HepG2 (cell line): ENCODE data around the gene STK25. TPM values are rescaled to one million over a fixed set of nuclear protein-coding genes. Genes with fewer than 3 reads are reported as not detected.

Experiments
- CCAR2 ChIP-seq: fragments of 200-400 bp; formaldehyde crosslinking; optimal IDR thresholded peaks from 2 replicates; pipeline ENCODE3; 2018; ENCODE audit warnings: low read depth, mild to moderate bottlenecking, low read length, moderate library complexity
- IKZF5 ChIP-seq: IDR thresholded peaks from 2 replicates; pipeline ENCODE4 v1.6.1; 2018; ENCODE audit warnings: missing genetic modification reagents, mild to moderate bottlenecking, missing compliant biosample characterization
- MAF1 ChIP-seq: sonication (generic); formaldehyde crosslinking; IDR thresholded peaks from 2 replicates; pipeline ENCODE4 v1.5.0; 2020; ENCODE audit warnings: missing genetic modification reagents, borderline replicate concordance
- MAFG ChIP-seq: sonication (generic); formaldehyde crosslinking; IDR thresholded peaks from 2 replicates; pipeline ENCODE4 v1.5.1; 2020; ENCODE audit warnings: mild to moderate bottlenecking, missing genetic modification reagents
- MTA3 ChIP-seq: sonication (generic); formaldehyde crosslinking; IDR thresholded peaks from 2 replicates; pipeline ENCODE4 v1.4.0; 2020; ENCODE audit warnings: missing genetic modification reagents
- PCBP1 ChIP-seq: fragments of 200-400 bp; formaldehyde crosslinking; IDR thresholded peaks from 2 replicates; pipeline ENCODE4 v1.6.1; 2017; ENCODE audit warnings: mild to moderate bottlenecking, low read depth, low read length, borderline replicate concordance
- SSRP1 ChIP-seq: IDR thresholded peaks from 2 replicates; pipeline ENCODE4 v1.6.1; 2016; ENCODE audit warnings: control low read depth
- THRA ChIP-seq: sonication (generic); formaldehyde crosslinking; IDR thresholded peaks from 2 replicates; pipeline ENCODE4 v1.4.0; 2020; ENCODE audit warnings: missing genetic modification reagents, borderline replicate concordance
- ZBTB40 ChIP-seq, 2 experiments: fragments of 450-650 bp in 1 of 2; sonication (generic) in 1 of 2; formaldehyde crosslinking in 1 of 2; IDR thresholded peaks; 2 replicates each; pipeline versions ENCODE4 v1.6.1 to v1.8.0; 2016 to 2022; ENCODE audit warnings: antibody characterized with exemption in 1 of 2, mild to moderate bottlenecking in 1 of 2, missing genetic modification reagents in 1 of 2
- ZNF292 ChIP-seq: sonication (generic); formaldehyde crosslinking; IDR thresholded peaks from 2 replicates; pipeline ENCODE4 v1.8.1; 2022; ENCODE audit warnings: mild to moderate bottlenecking, low read depth, missing genetic modification reagents, borderline replicate concordance
- ZNF343 ChIP-seq: sonication (generic); formaldehyde crosslinking; IDR thresholded peaks from 2 replicates; pipeline ENCODE4 v1.4.0; 2020; ENCODE audit warnings: mild to moderate bottlenecking, missing genetic modification reagents
- ZNF549 ChIP-seq: sonication (generic); formaldehyde crosslinking; IDR thresholded peaks from 2 replicates; pipeline ENCODE4 v1.5.0; 2020; ENCODE audit warnings: missing genetic modification reagents
- ZNF704 ChIP-seq: sonication (generic); formaldehyde crosslinking; IDR thresholded peaks from 2 replicates; pipeline ENCODE4 v1.8.1; 2023; ENCODE audit warnings: mild to moderate bottlenecking, inconsistent platforms, moderate library complexity, missing genetic modification reagents, borderline replicate concordance
- ZNF775 ChIP-seq: sonication (generic); formaldehyde crosslinking; IDR thresholded peaks from 2 replicates; pipeline ENCODE4 v1.4.0; 2020; ENCODE audit warnings: missing genetic modification reagents, mild to moderate bottlenecking, moderate library complexity, borderline replicate concordance
- polyA plus RNA-seq, 8 experiments: library from polyadenylated mRNA; depleted of rRNA in 3 of 8; stranded (reverse) in 7 of 8; unstranded in 1 of 8; fragments of >200 nt; fragmentation: Illumina TruSeq in 4 of 8; extraction: Trizol in 4 of 8; gene quantifications; 2 replicates each; pipeline versions ENCODE4 v1.2.1 to v1.2.3, GENCODE V29; 2011 to 2016; ENCODE audit warnings: low read depth in 4 of 8, missing spikeins in 1 of 8, mixed read lengths in 1 of 8; ENCODE audit not compliant: insufficient read depth in 1 of 8
- total RNA-seq, 5 experiments: library from RNA; depleted of rRNA; stranded (reverse); fragments of >200 nt; fragmentation: Illumina TruSeq; extraction: Trizol; gene quantifications; 2 replicates each; pipeline ENCODE4 v1.2.3, GENCODE V29; 2016; ENCODE audit warnings: low read depth in 1 of 5

STK25 gene
- total and polyA plus RNA-seq, 2 of the 13 experiments (the other 11 are each of a cell fraction or from before 2014, with no cell fraction given): 177 to 481 TPM

- TF ChIP-seq ZBTB40 (IDR thresholded peaks at IDR 0.05) (no peak), ZBTB40 (CRISPR knock-in tag; IDR thresholded peaks at IDR 0.05) (peak; percentile 66; the same call in 1 of the 2 replicates), MTA3 (CRISPR knock-in tag) (no peak), SSRP1 (CRISPR knock-in tag) (peak; percentile 86), THRA (no peak), PCBP1 (no peak), CCAR2 (no peak), ZNF775 (CRISPR knock-in tag) (no peak), MAFG (CRISPR knock-in tag) (no peak), ZNF704 (CRISPR knock-in tag) (peak; percentile 14; the same call in 1 of the 2 replicates), ZNF549 (no peak), ZNF292 (CRISPR knock-in tag) (peak; percentile 82), MAF1 (no peak), ZNF343 (CRISPR knock-in tag) (no peak), IKZF5 (CRISPR knock-in tag) (peak; percentile 43; the same call in 1 of the 2 replicates)
Measured at GRCh38 chr2:241479026-241479898, 29.1 kb downstream of the STK25 start (continued).
